ENCODE measurements around the gene HOXA9. TPM values are rescaled to one million over a fixed set of nuclear protein-coding genes. Genes with fewer than 3 reads are reported as not detected.

HOXA9 gene
- total and polyA plus RNA-seq, 2 experiments from 2014 or later: 3.6 to 4.4 TPM

GRCh38 chr7:27112955-27113949 is 52.1 kb downstream of the HOXA9 start:
- Histone ChIP-seq H3K27me3 (peaks cover 75% of the 10 kb centered on the region), H3K4me3 (peak overlapping the region; percentile 24), H3K4me1 (ENCODE audit: insufficient read depth) (peaks cover 18% of the 10 kb centered on the region), H2AFZ (peak overlapping the region; percentile 10), H3K9me2 (replicated peaks; ENCODE audit: insufficient read depth) (no peaks in the 10 kb centered on the region), H3K9me3 (ENCODE audit: low read depth) (no peaks in the 10 kb centered on the region), H3K36me3 (replicated peaks; ENCODE audit: insufficient read depth, low read depth) (no peaks in the 10 kb centered on the region), H4K20me1 (ENCODE audit: insufficient read depth, poor library complexity, severe bottlenecking) (no peaks in the 10 kb centered on the region), H3K27ac (peak overlapping the region; percentile 80), H3K79me2 (peaks cover 24% of the 10 kb centered on the region), H3K4me2 (peak overlapping the region; percentile 91)
- peak; percentile 65 for TF ChIP-seq EZH2phosphoT487 (IDR thresholded peaks at IDR 0.05; ENCODE audit: low read depth, severe bottlenecking, unreplicated experiment)
- TF ChIP-seq, protein P1, sequence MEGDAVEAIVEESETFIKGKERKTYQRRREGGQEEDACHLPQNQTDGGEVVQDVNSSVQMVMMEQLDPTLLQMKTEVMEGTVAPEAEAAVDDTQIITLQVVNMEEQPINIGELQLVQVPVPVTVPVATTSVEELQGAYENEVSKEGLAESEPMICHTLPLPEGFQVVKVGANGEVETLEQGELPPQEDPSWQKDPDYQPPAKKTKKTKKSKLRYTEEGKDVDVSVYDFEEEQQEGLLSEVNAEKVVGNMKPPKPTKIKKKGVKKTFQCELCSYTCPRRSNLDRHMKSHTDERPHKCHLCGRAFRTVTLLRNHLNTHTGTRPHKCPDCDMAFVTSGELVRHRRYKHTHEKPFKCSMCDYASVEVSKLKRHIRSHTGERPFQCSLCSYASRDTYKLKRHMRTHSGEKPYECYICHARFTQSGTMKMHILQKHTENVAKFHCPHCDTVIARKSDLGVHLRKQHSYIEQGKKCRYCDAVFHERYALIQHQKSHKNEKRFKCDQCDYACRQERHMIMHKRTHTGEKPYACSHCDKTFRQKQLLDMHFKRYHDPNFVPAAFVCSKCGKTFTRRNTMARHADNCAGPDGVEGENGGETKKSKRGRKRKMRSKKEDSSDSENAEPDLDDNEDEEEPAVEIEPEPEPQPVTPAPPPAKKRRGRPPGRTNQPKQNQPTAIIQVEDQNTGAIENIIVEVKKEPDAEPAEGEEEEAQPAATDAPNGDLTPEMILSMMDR (IDR thresholded peaks at IDR 0.05; ENCODE audit: poor library complexity): no peak
- peak; percentile 91 for TF ChIP-seq EZH2 (IDR thresholded peaks at IDR 0.05; ENCODE audit: borderline replicate concordance)
- WGBS (ENCODE audit: low lambda C conversion rate, missing lambda C conversion rate): 8% methylated on average over 39 of the region's 57 CpGs
- DNase-seq (ENCODE audit: low spot score): peak; percentile 84

MicroRNAs encoded within 50 kb of the gene (microRNA counts, 767-probe panel; counts per million panel counts)
- microRNA hsa-miR-196b-5p: 7,694 counts per million, percentile 47 among the panel's probes with 10 or more counts

Small RNAs within 50 kb of the gene (microRNA-seq; reads per million reads assigned to microRNA genes)
- 8,357 reads per million, percentile 93 among the genes with 10 or more reads in this experiment for gene MIR196B

Small RNAs within 50 kb of the gene (small RNA-seq; reads per million reads assigned to genes)
- gene AC004080.5: not detected
- gene RF02140: not detected
- gene RF02141: not detected

Other genes starting within 250 kb of the HOXA9 start
- gene HOXA1, start 69.5 kb downstream of the HOXA9 start, total RNA-seq: 0.12 and 0.30 TPM in 2 replicates
- 0.25 and 0.77 TPM in 2 replicates for gene HOXA1, start 69.5 kb downstream of the HOXA9 start, polyA plus RNA-seq
- gene HOXA2, start 62.9 kb downstream of the HOXA9 start, total RNA-seq: 0.36 TPM in 1 of 2 replicates, not detected in the other
- gene HOXA2, start 62.9 kb downstream of the HOXA9 start, polyA plus RNA-seq: 0.07 and 0.81 TPM in 2 replicates
- 1.3 and 1.4 TPM in 2 replicates for gene HOXA4, start 34.8 kb downstream of the HOXA9 start, total RNA-seq
- gene HOXA4, start 34.8 kb downstream of the HOXA9 start, polyA plus RNA-seq: 0.69 and 0.96 TPM in 2 replicates
- gene HOXA5, start 21.9 kb downstream of the HOXA9 start, total RNA-seq: 0.08 and 0.70 TPM in 2 replicates
- gene HOXA5, start 21.9 kb downstream of the HOXA9 start, polyA plus RNA-seq: 0.41 and 0.92 TPM in 2 replicates
- gene HOXA6, start 17.8 kb downstream of the HOXA9 start, total RNA-seq: not detected in 2 replicates
- 0.16 and 0.23 TPM in 2 replicates for gene HOXA6, start 17.8 kb downstream of the HOXA9 start, polyA plus RNA-seq
- 0.83 and 3.0 TPM in 2 replicates for gene HOXA3, start 13.0 kb downstream of the HOXA9 start, total RNA-seq
- 4.1 and 4.5 TPM in 2 replicates for gene HOXA3, start 13.0 kb downstream of the HOXA9 start, polyA plus RNA-seq
- 0.32 and 0.83 TPM in 2 replicates for gene HOXA7, start 8.9 kb downstream of the HOXA9 start, total RNA-seq
- gene HOXA7, start 8.9 kb downstream of the HOXA9 start, polyA plus RNA-seq: 1.0 TPM in 1 of 2 replicates, not detected in the other
- gene HOXA10, start 8.8 kb upstream of the HOXA9 start, total RNA-seq: 9.9 and 15.1 TPM in 2 replicates
- gene HOXA10, start 8.8 kb upstream of the HOXA9 start, polyA plus RNA-seq: 7.7 and 8.1 TPM in 2 replicates
- gene HOXA11, start 19.7 kb upstream of the HOXA9 start, total RNA-seq: 6.4 and 9.6 TPM in 2 replicates
- 5.4 and 7.6 TPM in 2 replicates for gene HOXA11, start 19.7 kb upstream of the HOXA9 start, polyA plus RNA-seq
- gene HOXA13, start 34.6 kb upstream of the HOXA9 start, total RNA-seq: 13.0 and 14.2 TPM in 2 replicates
- 6.1 and 6.2 TPM in 2 replicates for gene HOXA13, start 34.6 kb upstream of the HOXA9 start, polyA plus RNA-seq
- 1.1 and 1.6 TPM in 2 replicates for gene EVX1, start 77.3 kb upstream of the HOXA9 start, total RNA-seq
- gene EVX1, start 77.3 kb upstream of the HOXA9 start, polyA plus RNA-seq: 0.95 and 1.9 TPM in 2 replicates

All from hepatocyte (in vitro differentiated cells).